HPDE6-E6E7 (cell line): ENCODE results near the gene WDR17.

ENCODE experiments used
- DNase-seq: peaks from one replicate; pipeline ENCODE4 v3.0.0; 2011; ENCODE audit warnings: missing footprints; ENCODE audit errors: extremely low spot score

WDR17 gene

GRCh38 chr4:176090115-176090514 lies 24.5 kb downstream of the WDR17 start:
- no peak for DNase-seq

GRCh38 chr4:176099314-176099713 lies 33.7 kb downstream of the WDR17 start:
- no peak for DNase-seq

GRCh38 chr4:176102414-176103063 lies 36.9 kb downstream of the WDR17 start:
- DNase-seq, result no peak

- no peak for DNase-seq
Measured at GRCh38 chr4:176107695-176108094, 42.1 kb downstream of the WDR17 start.

GRCh38 chr4:176123710-176124407 lies 58.2 kb downstream of the WDR17 start:
- peak; percentile 5 for DNase-seq

- no peak for DNase-seq
Measured at GRCh38 chr4:176125063-176125462, 59.4 kb downstream of the WDR17 start.

GRCh38 chr4:176134670-176135069 lies 69.0 kb downstream of the WDR17 start:
- DNase-seq, result no peak

- DNase-seq, result no peak
Measured at GRCh38 chr4:176137631-176138030, 72.0 kb downstream of the WDR17 start.

- no peak for DNase-seq
Measured at GRCh38 chr4:176139518-176139917, 73.9 kb downstream of the WDR17 start.

- DNase-seq, result no peak
Measured at GRCh38 chr4:176142253-176142652, 76.6 kb downstream of the WDR17 start.

- no peak for DNase-seq
Measured at GRCh38 chr4:176149680-176150355, 84.2 kb downstream of the WDR17 start.

GRCh38 chr4:176150356-176150682 lies 84.7 kb downstream of the WDR17 start:
- peak; percentile 6 for DNase-seq

- DNase-seq, result no peak
Measured at GRCh38 chr4:176150704-176151103, 85.1 kb downstream of the WDR17 start.

- no peak for DNase-seq
Measured at GRCh38 chr4:176153124-176153523, 87.5 kb downstream of the WDR17 start.

GRCh38 chr4:176156656-176157055 lies 91.0 kb downstream of the WDR17 start:
- DNase-seq, result no peak

- no peak for DNase-seq
Measured at GRCh38 chr4:176163041-176163440, 97.4 kb downstream of the WDR17 start.

- peak; percentile 26 for DNase-seq
Measured at GRCh38 chr4:176185051-176185450, 119.4 kb downstream of the WDR17 start.

GRCh38 chr4:176186067-176186466 lies 120.4 kb downstream of the WDR17 start:
- no peak for DNase-seq

GRCh38 chr4:176186671-176187395 lies 121.2 kb downstream of the WDR17 start:
- no peak for DNase-seq

GRCh38 chr4:176187624-176188023 lies 122.0 kb downstream of the WDR17 start:
- DNase-seq, result peak; percentile 33

GRCh38 chr4:176188654-176189053 lies 123.0 kb downstream of the WDR17 start:
- DNase-seq, result no peak
